Measurements from ENCODE around the gene ZFHX3.

The ZFHX3 gene

DNA sequence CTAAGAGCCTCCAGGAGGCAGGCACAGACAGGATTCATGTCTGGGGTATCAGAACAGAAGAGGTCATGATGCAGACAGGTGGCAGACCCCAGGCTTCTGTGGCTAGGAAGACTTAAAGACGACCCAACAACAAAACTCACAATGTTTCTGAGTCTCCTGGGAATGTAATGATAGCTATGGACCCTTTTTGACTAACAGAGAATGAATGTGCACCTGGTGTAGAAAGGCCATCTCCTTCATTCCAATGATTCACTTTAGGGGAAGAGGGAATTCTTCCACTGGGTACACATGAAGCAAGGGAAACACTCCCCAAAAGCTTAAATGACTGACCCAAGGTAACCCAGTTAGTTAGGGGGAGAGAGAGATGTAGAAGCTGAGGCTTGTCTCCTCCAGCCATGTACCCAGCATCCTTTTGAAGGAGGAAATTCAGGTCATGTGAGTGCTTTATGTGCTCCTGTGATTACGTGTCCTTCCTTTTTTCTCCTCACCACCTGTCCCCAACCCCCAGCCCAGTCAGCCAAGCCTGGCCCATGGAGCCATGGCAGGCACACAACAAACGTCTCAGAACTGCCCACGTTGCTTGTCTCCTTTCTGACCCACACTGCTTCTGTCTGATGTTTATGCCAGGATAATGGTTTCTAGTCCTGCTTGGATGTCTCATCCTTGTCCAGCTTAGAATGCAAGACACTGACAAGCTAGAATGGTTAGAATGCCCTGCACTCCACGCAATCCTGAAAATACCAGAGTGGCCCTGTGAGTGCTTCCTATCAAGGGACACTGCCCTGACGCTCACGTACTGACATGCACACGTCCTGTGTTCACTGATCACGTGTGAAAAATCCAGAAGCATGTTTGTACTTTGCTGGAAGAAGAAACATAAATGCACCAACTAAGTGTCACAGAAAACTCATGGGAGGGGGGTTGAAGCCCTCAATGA, 156.4 kb downstream of the ZFHX3 start:
- TF ChIP-seq, protein P1, sequence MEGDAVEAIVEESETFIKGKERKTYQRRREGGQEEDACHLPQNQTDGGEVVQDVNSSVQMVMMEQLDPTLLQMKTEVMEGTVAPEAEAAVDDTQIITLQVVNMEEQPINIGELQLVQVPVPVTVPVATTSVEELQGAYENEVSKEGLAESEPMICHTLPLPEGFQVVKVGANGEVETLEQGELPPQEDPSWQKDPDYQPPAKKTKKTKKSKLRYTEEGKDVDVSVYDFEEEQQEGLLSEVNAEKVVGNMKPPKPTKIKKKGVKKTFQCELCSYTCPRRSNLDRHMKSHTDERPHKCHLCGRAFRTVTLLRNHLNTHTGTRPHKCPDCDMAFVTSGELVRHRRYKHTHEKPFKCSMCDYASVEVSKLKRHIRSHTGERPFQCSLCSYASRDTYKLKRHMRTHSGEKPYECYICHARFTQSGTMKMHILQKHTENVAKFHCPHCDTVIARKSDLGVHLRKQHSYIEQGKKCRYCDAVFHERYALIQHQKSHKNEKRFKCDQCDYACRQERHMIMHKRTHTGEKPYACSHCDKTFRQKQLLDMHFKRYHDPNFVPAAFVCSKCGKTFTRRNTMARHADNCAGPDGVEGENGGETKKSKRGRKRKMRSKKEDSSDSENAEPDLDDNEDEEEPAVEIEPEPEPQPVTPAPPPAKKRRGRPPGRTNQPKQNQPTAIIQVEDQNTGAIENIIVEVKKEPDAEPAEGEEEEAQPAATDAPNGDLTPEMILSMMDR (IDR thresholded peaks at IDR 0.05; ENCODE audit: low read depth, low read length): no peak
- DNase-seq (ENCODE audit: extremely low read depth, low read depth): no peak

DNA sequence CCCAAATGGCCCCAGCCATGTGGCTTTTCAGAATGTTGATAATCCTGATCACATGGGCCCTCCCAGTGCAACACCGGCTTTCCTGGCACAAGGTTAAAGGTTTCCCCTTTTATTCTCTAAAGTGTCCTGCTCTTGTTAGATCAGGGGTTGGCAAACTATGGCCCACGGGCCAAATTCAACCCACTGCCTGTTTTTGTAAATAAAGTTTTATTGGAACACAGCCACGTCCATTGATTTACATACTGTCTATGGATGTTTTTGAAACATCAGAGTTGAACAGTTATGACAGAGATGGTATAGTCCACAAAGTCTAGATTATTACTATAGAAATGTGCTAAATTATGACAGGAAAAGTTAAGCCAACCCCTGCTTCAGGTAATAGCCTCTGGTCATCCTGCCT, 157.3 kb downstream of the ZFHX3 start:
- TF ChIP-seq, protein P1 (IDR thresholded peaks at IDR 0.05; ENCODE audit: low read depth, low read length): no peak
- no peak for DNase-seq (ENCODE audit: extremely low read depth, low read depth)

DNA sequence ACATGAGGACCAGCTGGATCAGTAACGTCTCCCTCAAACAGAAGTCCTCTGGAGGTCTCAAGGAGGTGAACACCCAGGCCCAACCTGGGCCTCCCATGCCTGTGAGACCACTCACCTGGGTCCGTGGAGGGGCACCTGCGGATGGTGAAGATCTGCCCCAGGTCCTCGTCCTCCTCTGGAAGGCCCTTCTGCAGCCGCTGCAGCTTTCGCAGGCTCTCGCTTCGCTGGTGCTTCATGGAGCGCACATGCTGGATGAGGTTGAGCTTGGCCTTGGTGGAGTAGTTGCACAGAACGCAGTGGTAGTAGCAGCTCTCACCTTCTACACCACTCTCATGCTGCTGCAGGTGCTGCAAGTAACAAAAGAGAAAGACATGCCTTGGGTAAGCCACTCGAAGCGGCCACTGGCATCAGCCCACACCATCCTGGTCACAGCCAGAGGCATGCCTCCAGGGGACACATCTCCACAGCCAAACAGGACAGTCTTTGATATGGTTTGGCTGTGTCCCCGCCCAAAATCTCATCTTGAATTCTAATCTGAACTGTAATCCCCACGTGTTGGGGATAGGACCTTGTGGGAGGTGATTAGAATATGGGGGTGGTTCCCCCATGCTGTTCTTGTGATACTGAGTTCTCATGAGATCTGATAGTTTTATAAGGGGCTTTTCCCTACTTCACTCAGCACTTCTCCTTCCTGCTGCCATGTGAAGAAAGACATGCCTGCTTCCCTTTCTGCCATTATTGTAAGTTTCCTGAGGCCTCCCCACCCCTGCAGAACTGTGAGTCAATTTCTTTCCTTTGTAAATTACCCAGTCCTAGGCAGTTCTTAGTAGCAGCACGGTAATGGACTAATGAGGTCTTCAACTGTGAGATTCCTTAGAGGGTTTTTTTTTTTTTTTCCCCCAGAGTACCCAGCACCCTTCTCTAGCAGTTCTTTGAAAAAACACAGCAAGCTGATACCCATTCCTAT, 158.0 kb downstream of the ZFHX3 start:
- TF ChIP-seq, protein P1 (IDR thresholded peaks at IDR 0.05; ENCODE audit: low read depth, low read length): no peak
- DNase-seq (ENCODE audit: extremely low read depth, low read depth): no peak

DNA sequence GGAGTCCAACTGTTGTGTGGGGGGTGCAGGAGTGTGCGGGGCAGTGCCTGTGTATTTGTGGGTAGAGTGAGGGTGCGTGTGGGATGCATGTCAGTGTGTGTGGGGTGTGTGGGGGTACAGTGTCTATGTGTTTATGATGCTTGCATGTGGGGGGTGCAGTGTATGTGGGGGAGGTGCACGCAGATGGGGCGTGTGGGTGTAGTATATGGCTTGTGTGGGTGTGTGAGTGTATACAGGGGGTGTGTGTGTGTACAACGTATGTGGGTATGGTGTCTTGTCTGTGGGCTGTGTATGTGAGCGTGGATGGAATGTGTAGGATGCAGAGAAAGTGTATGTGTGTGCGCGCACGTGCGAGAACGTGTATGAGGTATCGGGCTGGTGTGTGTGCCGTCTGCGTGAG, 160.4 kb downstream of the ZFHX3 start:
- TF ChIP-seq, protein P1 (IDR thresholded peaks at IDR 0.05; ENCODE audit: low read depth, low read length): no peak
- no peak for DNase-seq (ENCODE audit: extremely low read depth, low read depth)

DNA sequence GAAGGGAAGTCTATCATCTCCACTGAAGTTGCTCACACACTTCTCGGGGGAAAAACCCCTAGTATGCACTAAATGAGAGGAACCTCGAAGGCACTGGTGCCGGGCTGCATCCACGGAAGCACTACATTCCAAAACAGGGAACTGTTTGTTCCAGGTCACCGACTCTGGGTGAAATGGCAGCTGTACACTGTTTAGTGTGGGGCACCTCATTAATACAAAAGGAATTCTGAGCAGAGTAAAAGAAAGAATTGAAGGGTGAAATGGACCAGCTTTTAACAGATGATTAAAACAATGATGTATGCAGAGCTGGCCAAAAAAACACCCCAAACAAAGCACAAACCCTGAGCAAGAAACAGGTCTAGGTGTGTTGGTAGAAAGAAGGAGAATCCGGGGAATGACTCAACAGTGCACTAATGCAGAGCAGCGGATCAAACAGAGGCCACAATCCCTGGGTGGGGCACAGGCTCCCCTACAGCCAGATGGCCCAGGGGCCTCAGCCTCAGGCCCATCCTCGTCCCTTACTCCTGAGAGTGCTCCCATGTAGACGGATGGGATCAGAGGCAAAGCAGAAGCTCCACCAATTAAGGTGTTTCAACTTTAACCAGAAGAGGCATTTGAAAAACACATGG, 161.5 kb downstream of the ZFHX3 start:
- no peak for DNase-seq (ENCODE audit: extremely low read depth, low read depth)

DNA sequence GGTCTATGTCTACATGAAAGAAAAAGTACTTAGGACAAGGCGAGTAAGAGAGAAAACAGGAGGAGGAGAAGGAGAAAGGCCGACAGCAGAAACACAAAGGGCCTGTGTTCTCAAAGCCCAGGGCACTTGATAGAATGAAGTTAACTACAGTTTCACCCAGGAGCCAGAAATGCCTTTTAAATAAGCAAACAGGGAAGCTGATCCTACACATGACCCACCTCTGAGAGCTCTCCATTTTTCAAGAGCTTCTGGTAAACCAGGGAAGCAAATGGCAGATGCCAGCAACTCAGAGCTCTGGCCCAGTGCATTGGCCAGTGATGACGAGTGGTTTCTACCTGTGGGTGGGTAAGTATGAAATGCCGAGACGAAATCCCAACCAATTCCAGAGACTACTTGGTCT, 163.4 kb downstream of the ZFHX3 start:
- DNase-seq (ENCODE audit: extremely low read depth, low read depth): no peak
- TF ChIP-seq, protein P1 (IDR thresholded peaks at IDR 0.05; ENCODE audit: low read depth, low read length): no peak

More for the DNA sequence above, 161.5 kb downstream of the ZFHX3 start:
- TF ChIP-seq, protein P1 (IDR thresholded peaks at IDR 0.05; ENCODE audit: low read depth, low read length): no peak

All from AG09319 (cell line).